ENCODE data around the gene CD200R1L.

Gene CD200R1L

GRCh38 chr3:112871735-112872134 is 25.1 kb upstream of the CD200R1L start:
- no peak overlapping the region for H3K4me2 ChIP-seq (ENCODE audit: low read depth, low read length, poor library complexity, severe bottlenecking)
- no peaks in the 10 kb centered on the region for H3K9me2 ChIP-seq (replicated peaks; ENCODE audit: low read depth, low read length)
- no peaks in the 10 kb centered on the region for H3K36me3 ChIP-seq (ENCODE audit: insufficient read depth, low read length)
- no peaks in the 10 kb centered on the region for H3K79me2 ChIP-seq (ENCODE audit: insufficient read depth, low read length)
- no peaks in the 10 kb centered on the region for H3K27me3 ChIP-seq (ENCODE audit: insufficient read depth, low read length, poor library complexity, severe bottlenecking)
- no peak overlapping the region for H3K9ac ChIP-seq (ENCODE audit: low read depth, low read length, poor library complexity, severe bottlenecking)
- no peak overlapping the region for H2AFZ ChIP-seq (ENCODE audit: low read length)
- H3K4me3 ChIP-seq (ENCODE audit: low read length, poor library complexity, severe bottlenecking), result no peak overlapping the region
- no peak for TF ChIP-seq CTCF (conservative IDR thresholded peaks at IDR 0.05; ENCODE audit: low read length)
- no peaks in the 10 kb centered on the region for H4K20me1 ChIP-seq (ENCODE audit: insufficient read depth, low read length, poor library complexity, severe bottlenecking)
- H3K9me3 ChIP-seq (ENCODE audit: insufficient read depth, low read depth, low read length), result peaks cover 7% of the 10 kb centered on the region; the same call in 1 of the 2 replicates
- no peaks in the 10 kb centered on the region for H3F3A ChIP-seq (ENCODE audit: low read depth)
- no peaks in the 10 kb centered on the region for H3K4me1 ChIP-seq (ENCODE audit: insufficient read depth, low read length, poor library complexity, severe bottlenecking)

- Histone ChIP-seq H3K36me3 (ENCODE audit: insufficient read depth, low read length) (no peaks in the 10 kb centered on the region), H3K4me2 (ENCODE audit: low read depth, low read length, poor library complexity, severe bottlenecking) (no peak overlapping the region), H2AFZ (ENCODE audit: low read length) (no peak overlapping the region), H3K4me1 (ENCODE audit: insufficient read depth, low read length, poor library complexity, severe bottlenecking) (no peaks in the 10 kb centered on the region), H3K9me2 (replicated peaks; ENCODE audit: low read depth, low read length) (no peaks in the 10 kb centered on the region), H4K20me1 (ENCODE audit: insufficient read depth, low read length, poor library complexity, severe bottlenecking) (no peaks in the 10 kb centered on the region), H3K79me2 (ENCODE audit: insufficient read depth, low read length) (no peaks in the 10 kb centered on the region), H3K9ac (ENCODE audit: low read depth, low read length, poor library complexity, severe bottlenecking) (no peak overlapping the region), H3K9me3 (ENCODE audit: insufficient read depth, low read depth, low read length) (peaks cover 7% of the 10 kb centered on the region; the same call in 1 of the 2 replicates), H3K4me3 (ENCODE audit: low read length, poor library complexity, severe bottlenecking) (no peak overlapping the region), H3K27me3 (ENCODE audit: insufficient read depth, low read length, poor library complexity, severe bottlenecking) (no peaks in the 10 kb centered on the region), H3F3A (ENCODE audit: low read depth) (no peaks in the 10 kb centered on the region)
- TF ChIP-seq EZH2phosphoT487 (IDR thresholded peaks at IDR 0.05; ENCODE audit: borderline replicate concordance) (no peak), CTCF (conservative IDR thresholded peaks at IDR 0.05; ENCODE audit: low read length) (no peak)
Observed at GRCh38 chr3:112865757-112866156, 19.1 kb upstream of the CD200R1L start.

GRCh38 chr3:112860898-112861297 is 14.2 kb upstream of the CD200R1L start:
- Histone ChIP-seq H3K9me2 (replicated peaks; ENCODE audit: low read depth, low read length) (no peaks in the 10 kb centered on the region), H3F3A (ENCODE audit: low read depth) (0 out of 2 replicates have a peak, but pooled peaks cover 4% of the 10 kb centered on the region), H3K79me2 (ENCODE audit: insufficient read depth, low read length) (no peaks in the 10 kb centered on the region), H3K9ac (ENCODE audit: low read depth, low read length, poor library complexity, severe bottlenecking) (no peak overlapping the region), H3K4me2 (ENCODE audit: low read depth, low read length, poor library complexity, severe bottlenecking) (no peak overlapping the region), H3K4me3 (ENCODE audit: low read length, poor library complexity, severe bottlenecking) (no peak overlapping the region), H3K36me3 (ENCODE audit: insufficient read depth, low read length) (no peaks in the 10 kb centered on the region), H4K20me1 (ENCODE audit: insufficient read depth, low read length, poor library complexity, severe bottlenecking) (no peaks in the 10 kb centered on the region), H3K27me3 (ENCODE audit: insufficient read depth, low read length, poor library complexity, severe bottlenecking) (no peaks in the 10 kb centered on the region), H2AFZ (ENCODE audit: low read length) (no peak overlapping the region), H3K4me1 (ENCODE audit: insufficient read depth, low read length, poor library complexity, severe bottlenecking) (peaks cover 13% of the 10 kb centered on the region), H3K9me3 (ENCODE audit: insufficient read depth, low read depth, low read length) (peaks cover 15% of the 10 kb centered on the region; the same call in 1 of the 2 replicates)
- TF ChIP-seq CTCF (conservative IDR thresholded peaks at IDR 0.05; ENCODE audit: low read length), result no peak
- no peak for TF ChIP-seq EZH2phosphoT487 (IDR thresholded peaks at IDR 0.05; ENCODE audit: borderline replicate concordance)

Data from Loucy (cell line).